Measurements from ENCODE around the gene DBNL. TPM values are rescaled to one million over a fixed set of nuclear protein-coding genes. Genes with fewer than 3 reads are reported as not detected.

Gene DBNL
- total and polyA plus RNA-seq, 9 donors = 22.0 to 91.1 (median 66.0) TPM

- peak in 2 of 5 donors; percentile 41 to 45 for DNase-seq
- intact Hi-C loops (cut with DNase I) = no loop called here
Observed at GRCh38 chr7:44063894-44064651, 19.6 kb downstream of the DBNL start.

GRCh38 chr7:44064791-44065430 lies 20.4 kb downstream of the DBNL start:
- peaks cover 15% of the 10 kb centered on the region for H3K4me1 ChIP-seq (ENCODE audit: insufficient read depth)
- H3K36me3 ChIP-seq = no peaks in the 10 kb centered on the region
- no peaks in the 10 kb centered on the region for H3K27me3 ChIP-seq
- no peaks in the 10 kb centered on the region for H3K9me3 ChIP-seq
- 4 to 23% (median 7%) methylated on average over 32 to 33 of the region's 33 CpGs for WGBS, 3 donors
- DNase-seq = peak in 2 of 5 donors; percentile 42 to 50
- no peak overlapping the region for H3K27ac ChIP-seq
- TF ChIP-seq POLR2A (IDR thresholded peaks at IDR 0.05) (no peak), EP300 (IDR thresholded peaks at IDR 0.05) (no peak)
- intact Hi-C loops (cut with DNase I) = no loop called here
- no peak overlapping the region for H3K4me3 ChIP-seq

More at GRCh38 chr7:44063894-44064651, 19.6 kb downstream of the DBNL start:
- H3K9me3 ChIP-seq = no peaks in the 10 kb centered on the region
- H3K36me3 ChIP-seq = no peaks in the 10 kb centered on the region
- H3K27ac ChIP-seq = peak overlapping the region in 1 of 2 donors; percentile 17
- TF ChIP-seq POLR2A (IDR thresholded peaks at IDR 0.05) = no peak
- no peak for TF ChIP-seq CTCF (IDR thresholded peaks at IDR 0.05)
- TF ChIP-seq EP300 (IDR thresholded peaks at IDR 0.05) = no peak
- 22 to 35% (median 25%) methylated on average over 13 to 16 of the region's 16 CpGs for WGBS, 3 donors
- H3K4me1 ChIP-seq (ENCODE audit: insufficient read depth) = peaks cover 15% of the 10 kb centered on the region
- no peaks in the 10 kb centered on the region for H3K27me3 ChIP-seq
- H3K4me3 ChIP-seq = no peak overlapping the region

GRCh38 chr7:44065431-44066110 lies 21.1 kb downstream of the DBNL start, which contains the start of gene PGAM2:
Gene PGAM2, minus strand, starts transcription at chr7:44065567. Its CDS starts 38 bp downstream, at chr7:44065529.
- Histone ChIP-seq H3K4me3 (no peak within 1 kb of the TSS), H3K4me1 (ENCODE audit: insufficient read depth) (peaks cover 15% of the 10 kb centered on the region), H3K9me3 (no peaks in the 10 kb centered on the region), H3K27me3 (no peaks in the 10 kb centered on the region), H3K27ac (no peak within 1 kb of the TSS), H3K36me3 (no peaks in the 10 kb centered on the region)
- intact Hi-C loops (cut with DNase I) = no loop called here
- TF ChIP-seq CTCF (IDR thresholded peaks at IDR 0.05) (no peak), EP300 (IDR thresholded peaks at IDR 0.05) (no peak), POLR2A (IDR thresholded peaks at IDR 0.05) (no peak)
- WGBS, 3 donors = 8 to 16% (median 15%) methylated on average over 14 of the region's 14 CpGs
- DNase-seq = peak in 2 of 5 donors; percentile 54 to 57

- Histone ChIP-seq H3K27me3 (no peaks in the 10 kb centered on the region), H3K9me3 (no peaks in the 10 kb centered on the region), H3K36me3 (no peaks in the 10 kb centered on the region), H3K27ac (no peak overlapping the region), H3K4me1 (ENCODE audit: insufficient read depth) (peaks cover 15% of the 10 kb centered on the region), H3K4me3 (no peak overlapping the region)
- TF ChIP-seq EP300 (IDR thresholded peaks at IDR 0.05) (no peak), POLR2A (IDR thresholded peaks at IDR 0.05) (no peak), CTCF (IDR thresholded peaks at IDR 0.05) (no peak)
- peak in 1 of 5 donors; percentile 4 for DNase-seq
- WGBS, 3 donors = 22 to 45% (median 42%) methylated on average over 6 of the region's 6 CpGs
- intact Hi-C loops (cut with DNase I) = no loop called here
Observed at GRCh38 chr7:44066111-44066460, 21.6 kb downstream of the DBNL start.
